Measurements from ENCODE around the gene MGST2. TPM values are rescaled to one million over a fixed set of nuclear protein-coding genes. Genes with fewer than 3 reads are reported as not detected.

The MGST2 gene
- total and polyA plus RNA-seq, 2 donors from 2014 or later = 62.8 to 168 TPM

DNA sequence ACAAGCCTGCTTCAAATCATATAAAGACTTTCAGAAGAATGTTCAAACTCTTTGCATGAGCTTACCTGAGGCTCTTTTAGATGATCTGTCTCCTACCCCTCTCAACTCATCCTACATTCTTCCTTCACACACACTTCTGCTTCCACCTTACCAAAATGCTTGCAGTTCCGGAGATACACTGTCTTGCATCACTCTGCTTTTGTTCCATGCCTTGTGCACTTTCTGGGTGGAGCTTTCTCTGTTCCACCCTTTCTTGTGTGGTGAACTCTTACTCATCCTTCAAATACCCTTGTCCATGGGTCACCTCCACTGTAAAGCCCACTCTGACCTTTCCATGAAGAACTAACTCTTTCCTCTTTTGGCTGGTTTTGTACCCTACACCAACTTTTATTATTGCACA, 18.4 kb upstream of the MGST2 start:
- no peaks in the 10 kb centered on the region for H3K27me3 ChIP-seq (ENCODE audit: control insufficient read depth, insufficient read depth, low read length)
- no peak for FAIRE-seq
- no peaks in the 10 kb centered on the region for H3K36me3 ChIP-seq (ENCODE audit: control insufficient read depth in 2 of 3, insufficient read depth in 3 of 3, low read length in 3 of 3)
- intact Hi-C loops (cut with DNase I) = no loop called here
- TF ChIP-seq CTCF (IDR thresholded peaks at IDR 0.05; ENCODE audit: borderline replicate concordance, extremely low read depth, insufficient read depth) = no peak
- no peak for DNase-seq
- peaks cover 0 to 5% (median 4%) of the 10 kb centered on the region in 3 donors for H3K4me1 ChIP-seq (ENCODE audit: control insufficient read depth in 2 of 3, insufficient read depth in 2 of 3, low read depth in 1 of 3, low read length in 3 of 3)
- no peak overlapping the region for H3K4me3 ChIP-seq (ENCODE audit: low read length in 3 of 3)
- H3K9ac ChIP-seq (ENCODE audit: low read length in 3 of 3) = no peak overlapping the region
- H3K9me3 ChIP-seq (ENCODE audit: control insufficient read depth in 2 of 3, insufficient read depth in 1 of 3, low read length in 3 of 3) = no peaks in the 10 kb centered on the region
- H3K27ac ChIP-seq (ENCODE audit: low read depth in 2 of 2, low read length in 2 of 2) = no peak overlapping the region

- FAIRE-seq (no peak), DNase-seq (no peak)
- Histone ChIP-seq H3K27me3 (ENCODE audit: control insufficient read depth, insufficient read depth, low read length) (no peaks in the 10 kb centered on the region), H3K27ac (ENCODE audit: low read depth in 2 of 2, low read length in 2 of 2) (no peak overlapping the region), H3K36me3 (ENCODE audit: control insufficient read depth in 2 of 3, insufficient read depth in 3 of 3, low read length in 3 of 3) (no peaks in the 10 kb centered on the region), H3K9ac (ENCODE audit: low read length in 3 of 3) (no peak overlapping the region), H3K9me3 (ENCODE audit: control insufficient read depth in 2 of 3, insufficient read depth in 1 of 3, low read length in 3 of 3) (no peaks in the 10 kb centered on the region), H3K4me1 (ENCODE audit: control insufficient read depth in 2 of 3, insufficient read depth in 2 of 3, low read depth in 1 of 3, low read length in 3 of 3) (peaks cover 0 to 5% (median 4%) of the 10 kb centered on the region in 3 donors), H3K4me3 (ENCODE audit: low read length in 3 of 3) (no peak overlapping the region)
- intact Hi-C loops (cut with DNase I) = no loop called here
- TF ChIP-seq CTCF (IDR thresholded peaks at IDR 0.05; ENCODE audit: borderline replicate concordance, extremely low read depth, insufficient read depth) = no peak
These were observed 17.7 kb upstream of the MGST2 start for GRCh38 chr4:139647952-139648351.

DNA sequence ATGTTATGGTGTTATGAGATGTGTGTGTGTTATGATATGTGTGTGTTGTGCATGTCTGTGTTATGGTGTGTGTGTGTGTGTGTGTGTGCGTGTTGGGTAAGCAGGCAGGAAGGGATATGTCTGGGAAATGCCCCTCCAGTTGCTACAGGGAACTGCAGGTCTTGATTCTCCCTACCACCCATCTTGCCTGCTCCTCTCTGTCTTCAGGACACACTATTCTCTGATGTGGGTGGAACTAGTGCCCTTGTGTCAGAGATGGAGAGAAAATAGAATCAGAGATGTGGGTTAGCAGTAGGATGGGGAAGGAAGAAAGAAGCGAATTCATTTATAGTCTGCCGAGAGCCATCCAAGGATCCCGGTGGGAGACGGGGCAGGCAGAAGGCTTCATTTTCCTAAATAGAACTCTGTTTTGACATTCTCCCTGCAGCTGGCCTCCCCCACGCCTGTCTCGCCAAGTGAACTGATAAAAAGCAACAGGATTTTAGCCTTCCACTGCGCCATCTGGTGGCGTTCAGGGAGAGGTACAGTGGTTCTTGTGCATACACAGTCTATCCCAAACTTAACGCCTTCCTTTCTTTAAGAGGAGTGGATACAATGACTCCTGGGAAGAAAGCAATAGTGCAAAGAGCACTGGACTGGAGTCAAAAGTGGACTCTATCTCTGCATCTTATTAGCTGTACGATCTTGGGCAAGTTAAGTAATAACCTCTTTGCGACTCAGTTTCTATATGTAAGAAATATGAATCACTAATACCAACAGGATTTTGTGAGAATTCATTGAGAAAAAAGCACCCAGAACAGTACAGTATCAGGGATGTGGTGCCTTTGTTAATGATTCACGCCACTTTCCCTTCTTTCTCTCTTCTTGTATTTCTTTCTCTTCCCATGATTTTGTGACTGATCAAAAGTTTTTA, 14.1 kb upstream of the MGST2 start:
- intact Hi-C loops (cut with DNase I) = loop anchor here (10.0 kb wide), 1 partner anchor 47 kb away; no protein-coding TSS in a partner anchor
- H3K27me3 ChIP-seq (ENCODE audit: control insufficient read depth, insufficient read depth, low read length) = no peaks in the 10 kb centered on the region
- H3K9me3 ChIP-seq (ENCODE audit: control insufficient read depth in 2 of 3, insufficient read depth in 1 of 3, low read length in 3 of 3) = no peaks in the 10 kb centered on the region
- peak overlapping the region in 1 of 3 donors; percentile 14 for H3K4me3 ChIP-seq (ENCODE audit: low read length in 3 of 3)
- no peak overlapping the region for H3K27ac ChIP-seq (ENCODE audit: low read depth in 2 of 2, low read length in 2 of 2)
- no peaks in the 10 kb centered on the region for H3K36me3 ChIP-seq (ENCODE audit: control insufficient read depth in 2 of 3, insufficient read depth in 3 of 3, low read length in 3 of 3)
- FAIRE-seq = no peak
- H3K9ac ChIP-seq (ENCODE audit: low read length in 3 of 3) = no peak overlapping the region
- TF ChIP-seq CTCF (IDR thresholded peaks at IDR 0.05; ENCODE audit: borderline replicate concordance, extremely low read depth, insufficient read depth) = peak; percentile 97
- H3K4me1 ChIP-seq (ENCODE audit: control insufficient read depth in 2 of 3, insufficient read depth in 2 of 3, low read depth in 1 of 3, low read length in 3 of 3) = peaks cover 0 to 5% (median 4%) of the 10 kb centered on the region in 3 donors
- DNase-seq = peak; percentile 84 to 95 (median 90)
